IPS DF 19.7 (cell line): ENCODE measurements around the gene LRTM1.

ENCODE experiments used
- DNase-seq: peaks from one replicate; pipeline ENCODE4 v3.0.0-alpha.2; 2013; ENCODE audit warnings: low read depth, low spot score

LRTM1 gene

DNA sequence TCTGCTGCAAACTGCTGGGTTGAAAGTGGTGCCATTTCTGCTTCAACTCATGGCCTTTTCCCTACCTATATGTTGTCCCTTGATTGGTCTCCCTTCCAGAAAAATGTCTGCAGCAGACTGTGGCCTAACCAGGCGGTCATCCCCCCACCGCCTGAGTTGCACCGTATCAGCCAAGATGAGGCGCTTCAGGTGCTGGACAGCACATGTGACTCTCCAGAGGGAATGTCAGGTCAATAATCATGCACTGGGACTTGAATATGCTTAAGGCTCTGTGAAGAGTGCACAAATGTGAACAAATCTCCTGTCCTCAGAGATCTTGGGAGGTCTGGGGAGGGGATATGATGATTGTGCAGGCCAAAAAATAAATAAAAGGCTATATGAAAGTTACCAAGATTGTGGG lies 32.2 kb downstream of the LRTM1 start:
- no peak for DNase-seq

DNA sequence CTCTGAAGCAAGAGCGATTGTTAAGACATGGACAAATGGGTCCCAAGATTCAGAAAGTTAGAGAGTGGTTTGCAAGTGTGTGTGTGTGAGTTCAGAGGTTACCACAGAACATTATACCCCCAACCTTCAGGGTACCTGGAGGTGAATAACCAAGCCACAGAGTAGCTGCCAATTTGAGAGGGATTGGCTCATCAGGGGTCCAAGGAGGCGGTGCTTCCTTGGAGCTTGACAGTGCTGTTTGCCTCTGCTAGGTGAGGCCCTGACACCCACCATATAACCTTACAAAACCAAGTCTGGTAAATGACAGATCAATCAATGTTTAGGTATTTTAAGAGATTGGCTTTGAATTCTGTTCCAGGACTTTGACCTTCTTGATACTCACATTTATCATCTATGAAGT lies 35.7 kb downstream of the LRTM1 start:
- DNase-seq: no peak

DNA sequence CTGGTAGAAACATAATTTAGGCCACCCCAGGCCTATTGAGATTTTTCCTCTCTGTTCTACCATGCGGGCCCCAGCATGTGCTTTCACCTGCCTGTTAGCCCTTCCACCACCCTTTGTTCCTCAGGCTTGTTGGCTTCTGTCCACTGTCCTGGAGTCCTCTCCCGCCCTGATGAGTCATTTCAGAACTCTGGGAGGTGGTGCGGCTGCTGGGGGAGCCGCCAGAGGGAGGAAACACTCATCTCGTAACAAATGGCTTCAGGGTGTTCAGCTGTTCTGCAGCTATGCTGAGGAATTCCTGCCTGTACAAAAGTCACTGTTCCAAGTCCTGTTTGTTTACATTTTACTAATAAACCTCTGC lies 36.3 kb downstream of the LRTM1 start:
- no peak for DNase-seq

DNA sequence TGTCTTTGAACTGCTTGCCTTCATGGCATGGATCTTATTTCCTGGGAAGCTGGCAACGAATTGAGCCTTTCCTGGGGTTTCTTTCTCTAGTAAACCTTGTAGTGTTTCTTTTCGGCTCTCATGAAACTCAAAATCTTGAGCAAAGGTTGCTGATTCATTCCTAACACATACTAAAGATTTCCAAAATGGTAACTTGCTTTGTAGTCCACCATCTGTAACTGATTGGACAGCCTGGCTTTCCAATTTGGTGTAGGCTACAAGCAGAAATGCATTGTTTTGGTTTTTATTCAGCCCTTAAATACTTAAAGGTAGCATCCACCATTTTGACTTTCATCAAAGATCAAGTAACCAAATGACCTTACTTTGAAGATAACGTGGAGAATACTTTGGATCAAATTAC lies 38.1 kb downstream of the LRTM1 start:
- DNase-seq: no peak

DNA sequence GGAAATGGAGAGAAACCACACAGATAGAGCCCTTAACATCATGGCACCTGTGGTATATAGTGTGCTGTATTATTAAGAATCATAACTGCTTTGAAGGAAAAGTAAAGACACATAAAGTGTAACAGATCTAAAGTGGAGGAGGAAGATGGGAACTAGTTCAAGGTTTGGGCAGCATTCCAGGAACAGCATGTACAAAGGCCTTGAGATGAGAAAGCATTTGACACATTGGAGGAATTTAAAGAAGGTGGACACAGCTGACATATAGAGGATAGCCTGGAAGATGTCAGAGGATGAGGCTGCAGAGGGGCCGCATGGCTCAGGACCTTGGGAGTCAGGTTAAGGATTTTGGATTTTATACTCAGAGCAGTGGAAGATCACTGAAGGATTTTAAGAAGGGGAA lies 39.0 kb downstream of the LRTM1 start:
- DNase-seq: no peak

DNA sequence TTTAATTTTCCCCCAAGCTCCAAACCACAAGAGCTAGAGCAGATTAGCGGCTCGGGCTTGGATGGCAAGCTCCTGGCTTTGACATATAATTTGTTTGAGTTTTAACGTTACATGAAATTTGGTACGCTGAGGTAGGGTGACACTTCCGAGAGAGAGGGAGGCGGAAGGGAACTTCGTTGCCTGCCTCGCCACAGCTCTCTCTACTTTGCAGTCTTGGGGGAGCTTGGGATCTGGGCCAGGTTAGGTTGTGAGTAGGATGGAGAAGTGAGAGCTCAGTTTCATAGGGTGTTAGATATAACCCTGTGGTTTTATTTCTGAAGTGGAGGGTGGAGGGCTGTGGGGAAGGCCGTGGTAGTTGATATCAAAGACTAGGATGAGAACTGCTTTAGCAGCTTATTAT lies 39.7 kb downstream of the LRTM1 start:
- no peak for DNase-seq

DNA sequence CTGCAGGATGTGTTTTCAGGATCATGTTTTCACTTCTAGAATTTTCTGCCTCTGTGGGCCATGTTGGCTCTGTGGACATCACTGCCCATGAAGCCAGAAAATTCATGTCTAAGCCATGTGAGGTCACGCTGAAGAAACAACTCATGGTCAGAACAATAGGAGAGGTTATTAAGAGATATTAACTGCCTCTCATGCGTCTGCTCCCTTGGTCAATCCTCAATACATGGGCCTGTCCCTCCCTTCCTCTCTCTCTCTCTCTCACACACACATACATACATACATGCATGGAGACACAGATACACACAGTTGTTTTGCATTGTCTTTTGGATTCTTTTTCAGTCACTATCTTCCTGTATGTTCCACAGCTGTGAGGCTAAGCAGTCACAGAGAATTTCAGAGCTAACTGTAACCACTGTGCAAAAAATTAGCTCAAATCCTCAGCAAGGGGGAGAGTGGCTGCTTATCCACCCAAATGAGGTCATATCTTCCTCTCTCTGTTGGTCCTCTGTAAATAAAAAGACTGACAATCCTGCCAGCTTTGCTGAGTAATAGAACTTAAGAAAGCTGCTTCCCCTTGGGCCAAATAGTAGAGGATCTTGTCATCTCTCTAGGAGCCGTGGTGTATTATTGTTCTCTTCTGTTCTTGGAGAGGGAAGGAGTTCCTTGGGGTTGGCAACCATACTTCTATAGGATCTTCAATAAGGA lies 45.6 kb downstream of the LRTM1 start:
- no peak for DNase-seq

DNA sequence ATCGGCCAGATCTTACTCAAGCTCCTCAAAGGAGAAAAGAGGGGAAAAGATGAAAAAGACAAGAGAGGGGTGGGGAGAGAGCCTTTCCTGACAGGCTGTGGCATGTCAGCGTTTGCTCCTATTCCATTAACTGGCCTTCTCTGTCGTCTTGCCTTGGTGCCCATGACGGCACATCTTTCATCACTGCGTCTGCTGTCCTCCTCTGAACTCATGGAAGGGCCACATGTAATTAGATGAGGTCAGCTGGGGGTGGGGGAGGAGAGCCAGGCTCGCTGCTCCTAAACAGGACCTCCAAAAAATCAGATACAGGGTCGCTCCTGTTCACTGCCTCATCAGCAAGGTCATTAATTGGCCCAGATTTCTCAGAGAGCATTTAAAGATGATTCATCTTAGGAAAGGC lies 49.7 kb downstream of the LRTM1 start:
- DNase-seq: no peak

DNA sequence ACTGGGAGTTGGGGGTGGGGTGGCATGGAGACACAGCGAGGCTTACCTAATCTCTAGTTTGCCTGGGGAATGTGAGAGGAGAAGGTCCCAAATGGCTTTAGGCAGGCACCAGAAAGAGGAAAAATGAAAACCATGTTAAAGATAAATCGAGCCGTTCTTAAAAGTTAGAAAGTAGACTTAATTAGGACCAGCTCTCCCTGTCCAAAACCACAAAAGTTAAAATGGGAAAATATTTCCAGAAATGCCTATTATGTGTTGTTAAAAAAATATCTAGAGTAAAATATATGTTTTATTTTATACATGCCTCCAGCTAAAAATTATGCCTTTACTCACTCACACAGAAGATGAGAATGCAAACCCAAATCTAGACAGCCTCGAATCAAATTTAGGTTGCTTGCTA lies 50.1 kb downstream of the LRTM1 start:
- no peak for DNase-seq

DNA sequence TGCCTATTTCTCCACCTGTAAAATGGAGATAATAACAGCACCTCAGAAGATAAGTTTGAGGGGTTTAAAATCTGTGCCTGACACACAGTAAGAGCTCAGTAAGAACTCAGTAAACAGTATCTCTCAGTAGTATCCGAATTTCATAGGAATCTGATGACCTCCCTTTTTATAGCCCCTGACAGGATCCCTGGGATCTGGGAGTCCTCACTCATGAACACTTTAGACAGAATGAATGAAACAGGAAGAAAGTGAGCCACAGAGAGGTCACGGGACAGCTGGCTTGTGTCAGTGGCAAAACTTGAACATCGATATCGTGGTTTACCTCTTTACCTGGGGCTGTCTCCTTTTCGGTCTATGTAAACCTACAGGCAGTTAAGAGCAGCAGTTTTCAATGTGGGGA lies 51.2 kb downstream of the LRTM1 start:
- DNase-seq: no peak

DNA sequence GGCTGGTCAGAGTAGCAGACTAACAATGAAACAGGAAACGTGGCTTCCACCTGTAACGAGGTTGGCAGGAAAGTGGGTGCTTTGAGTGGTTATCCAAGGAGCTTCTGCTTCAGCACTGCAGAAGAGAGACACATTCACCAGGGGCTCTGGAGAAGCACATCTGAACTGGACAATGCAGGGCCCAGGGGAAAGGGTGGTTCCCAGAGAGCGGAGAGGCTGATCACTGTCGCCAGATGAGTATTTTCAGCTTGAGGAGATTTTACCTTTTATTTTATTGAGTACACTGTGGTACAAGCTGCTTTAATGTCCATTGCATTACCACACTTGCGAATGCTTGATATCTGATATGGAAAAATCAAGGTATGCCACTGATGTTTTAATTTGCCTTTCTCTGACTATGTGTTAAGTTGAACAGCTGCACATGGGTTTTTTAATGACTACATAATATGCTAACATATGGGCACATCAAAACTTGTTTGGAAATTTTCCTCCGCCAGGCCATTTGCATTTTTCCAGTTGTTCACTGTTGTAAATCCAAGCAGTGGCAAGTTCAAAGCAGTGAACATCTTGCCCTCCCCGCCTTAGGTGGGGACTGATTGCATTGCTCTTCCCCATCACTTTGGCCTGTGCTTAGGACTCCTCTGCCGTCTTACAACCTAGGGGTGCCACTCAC lies 52.1 kb downstream of the LRTM1 start:
- DNase-seq: no peak

DNA sequence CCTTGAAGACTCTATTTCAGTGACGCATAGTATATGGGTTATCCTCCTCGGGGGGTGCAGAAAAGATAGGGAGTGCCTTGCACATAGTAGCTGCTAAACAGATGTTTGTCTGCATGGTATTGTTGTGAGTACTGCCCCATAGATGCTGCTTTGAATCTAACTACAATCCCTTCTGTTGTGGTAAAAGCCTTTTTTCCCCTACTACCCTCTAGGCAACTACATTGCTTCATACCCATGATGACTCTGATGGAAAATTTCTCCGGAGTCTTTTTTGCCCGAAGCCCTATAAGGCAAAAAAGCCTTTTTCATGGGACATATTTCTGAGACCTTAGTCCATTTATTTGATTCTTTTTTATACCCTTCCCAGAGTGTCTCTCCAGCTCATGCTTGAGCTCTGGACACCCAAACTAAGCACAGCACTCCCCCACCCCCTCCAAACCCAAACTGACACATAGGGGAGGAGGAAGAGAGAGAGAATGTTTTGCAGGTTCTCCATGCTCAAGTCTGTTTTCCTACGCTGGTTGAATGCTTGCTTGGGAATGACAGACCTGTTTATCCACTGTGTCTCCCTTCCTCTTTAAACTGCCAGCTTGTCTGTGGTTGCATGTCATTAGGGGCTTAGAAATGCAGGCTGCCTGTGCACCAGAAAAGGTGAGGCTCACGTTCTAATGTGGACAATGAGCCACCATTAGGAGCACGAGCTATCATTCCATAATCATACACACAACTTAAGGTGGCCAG lies 52.9 kb downstream of the LRTM1 start:
- DNase-seq: no peak

DNA sequence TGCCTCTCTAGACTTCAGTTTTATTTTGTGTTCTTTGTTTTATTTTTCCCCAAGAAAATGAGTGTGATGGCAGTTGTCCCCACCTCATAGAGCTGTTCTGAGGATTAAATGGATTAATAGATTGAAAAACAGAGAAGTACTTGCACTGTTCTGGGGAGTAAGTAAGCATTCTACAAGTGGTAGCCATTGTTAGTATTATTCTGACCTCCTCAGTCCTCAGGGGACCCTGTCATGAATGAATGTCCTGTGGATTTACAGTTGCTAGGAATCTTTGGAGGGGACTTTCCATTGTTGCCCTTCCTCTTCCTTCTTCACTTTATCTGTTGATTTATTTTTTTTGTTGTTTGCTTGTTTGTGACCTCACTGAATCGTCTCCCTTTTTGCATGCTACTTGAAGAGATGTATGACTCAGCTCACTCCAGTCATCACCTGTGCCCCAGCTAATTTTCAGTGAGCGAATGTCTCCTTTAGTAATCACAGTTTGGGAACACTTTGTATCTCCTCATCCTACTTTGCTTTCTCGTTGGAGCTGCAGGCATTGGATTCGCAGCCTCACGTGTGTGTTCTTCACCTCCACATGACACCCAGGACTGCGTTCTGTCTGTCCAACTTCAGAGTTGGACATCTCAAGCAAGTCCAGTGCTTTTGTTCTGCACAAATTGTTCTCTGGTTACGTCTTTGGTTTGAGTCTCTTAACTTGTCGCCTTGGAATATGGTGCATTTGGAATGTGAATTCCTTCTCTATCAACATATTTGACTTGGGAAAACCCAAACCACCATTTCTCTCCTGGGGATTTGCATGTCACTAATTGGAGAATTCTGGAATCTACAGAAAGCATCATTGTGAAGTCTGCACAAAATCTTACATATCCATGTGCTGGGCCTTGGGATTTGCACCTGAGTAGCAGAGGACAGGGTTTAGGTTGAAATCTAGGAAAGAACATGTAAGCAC lies 54.5 kb downstream of the LRTM1 start:
- no peak for DNase-seq

DNA sequence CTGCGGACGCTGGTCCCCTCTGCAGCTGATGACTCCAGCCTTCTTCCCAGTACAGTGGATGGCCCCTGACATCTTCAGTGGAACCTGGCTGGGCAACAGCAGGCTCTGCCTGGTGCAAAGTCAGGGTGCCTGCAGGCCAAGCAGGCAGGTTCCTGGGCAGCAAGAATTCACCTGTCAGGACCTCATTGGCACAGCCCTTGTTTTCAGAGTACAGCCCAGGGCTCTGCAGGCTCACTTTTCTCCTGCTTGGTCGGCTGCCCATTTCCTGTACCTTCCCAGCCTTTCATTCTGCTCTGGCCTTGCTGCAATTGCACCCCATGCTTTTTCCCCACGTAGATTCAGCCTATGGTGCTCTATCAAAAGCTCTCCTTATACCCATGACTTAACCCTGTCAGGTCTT lies 56.0 kb downstream of the LRTM1 start:
- DNase-seq: no peak

DNA sequence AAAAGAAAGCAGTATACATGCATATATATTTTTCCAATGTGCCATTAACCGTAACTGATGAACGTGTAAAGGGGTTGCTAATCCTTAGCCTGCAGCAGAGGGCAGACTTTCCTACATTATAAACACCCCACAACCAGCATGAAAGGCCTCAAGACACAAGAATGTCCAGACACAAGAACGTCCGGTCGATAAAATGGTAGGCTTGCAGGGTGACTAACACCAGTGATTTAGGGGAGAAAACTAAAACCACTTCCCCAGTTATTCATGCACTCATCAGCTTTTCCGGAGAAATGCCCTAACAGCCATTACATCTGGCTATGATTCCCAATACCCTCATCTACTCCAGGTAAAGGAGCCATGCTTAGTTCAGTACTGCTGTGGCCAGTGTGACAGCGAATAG lies 57.4 kb downstream of the LRTM1 start:
- no peak for DNase-seq
